OCI-LY3 (cell line): ENCODE data around the gene SUN5.

Source experiments
- EZH2phosphoT487 ChIP-seq: fragments of 200-600 bp; shearing (Covaris generic); IDR thresholded peaks from 2 replicates; pipeline ENCODE4 v1.6.1; 2018; ENCODE audit warnings: antibody characterized with exemption, mixed run types, low read depth
- TF ChIP-seq, protein P1 (sequence below): fragments of 200-600, 300-600 bp; sonication (generic); IDR thresholded peaks from 2 replicates; pipeline ENCODE4 v1.5.1; 2014; ENCODE audit warnings: antibody characterized with exemption, low read length, low read depth

DNA sequence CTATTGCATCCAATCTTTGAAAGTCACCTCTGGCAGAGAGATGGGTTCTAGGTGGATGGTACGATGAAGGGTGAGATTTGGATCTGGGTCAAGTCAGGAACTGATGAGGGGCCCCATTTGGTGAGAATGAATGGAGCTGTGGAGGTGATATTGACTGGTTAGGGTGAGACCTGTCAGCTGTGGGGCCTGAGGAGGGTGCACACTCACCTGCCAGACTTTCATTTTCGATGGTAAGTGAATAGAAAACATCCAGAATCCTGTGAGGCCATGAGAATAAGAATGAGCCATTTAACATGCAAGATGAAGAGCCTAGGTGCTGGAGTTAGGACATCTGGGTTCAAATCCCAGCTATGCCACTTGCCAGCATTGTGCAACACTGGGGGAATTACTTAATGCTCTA lies 6.8 kb downstream of the SUN5 start:
- TF ChIP-seq, protein P1, sequence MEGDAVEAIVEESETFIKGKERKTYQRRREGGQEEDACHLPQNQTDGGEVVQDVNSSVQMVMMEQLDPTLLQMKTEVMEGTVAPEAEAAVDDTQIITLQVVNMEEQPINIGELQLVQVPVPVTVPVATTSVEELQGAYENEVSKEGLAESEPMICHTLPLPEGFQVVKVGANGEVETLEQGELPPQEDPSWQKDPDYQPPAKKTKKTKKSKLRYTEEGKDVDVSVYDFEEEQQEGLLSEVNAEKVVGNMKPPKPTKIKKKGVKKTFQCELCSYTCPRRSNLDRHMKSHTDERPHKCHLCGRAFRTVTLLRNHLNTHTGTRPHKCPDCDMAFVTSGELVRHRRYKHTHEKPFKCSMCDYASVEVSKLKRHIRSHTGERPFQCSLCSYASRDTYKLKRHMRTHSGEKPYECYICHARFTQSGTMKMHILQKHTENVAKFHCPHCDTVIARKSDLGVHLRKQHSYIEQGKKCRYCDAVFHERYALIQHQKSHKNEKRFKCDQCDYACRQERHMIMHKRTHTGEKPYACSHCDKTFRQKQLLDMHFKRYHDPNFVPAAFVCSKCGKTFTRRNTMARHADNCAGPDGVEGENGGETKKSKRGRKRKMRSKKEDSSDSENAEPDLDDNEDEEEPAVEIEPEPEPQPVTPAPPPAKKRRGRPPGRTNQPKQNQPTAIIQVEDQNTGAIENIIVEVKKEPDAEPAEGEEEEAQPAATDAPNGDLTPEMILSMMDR, result no peak
- TF ChIP-seq EZH2phosphoT487, result no peak
